Stimulated activated CD4-positive, alpha-beta T cell treated with anti-CD3 and anti-CD28 coated beads, TNF-alpha, amount 100 ng/mL, for 24 hours (primary cell): ENCODE results near the gene TAOK1.

Source experiments
- DNase-seq, 3 experiments: peaks; one replicate each; pipeline ENCODE4 v3.0.0-alpha.2; 2020; ENCODE audit warnings: low read depth in 3 of 3

TAOK1 gene

DNA sequence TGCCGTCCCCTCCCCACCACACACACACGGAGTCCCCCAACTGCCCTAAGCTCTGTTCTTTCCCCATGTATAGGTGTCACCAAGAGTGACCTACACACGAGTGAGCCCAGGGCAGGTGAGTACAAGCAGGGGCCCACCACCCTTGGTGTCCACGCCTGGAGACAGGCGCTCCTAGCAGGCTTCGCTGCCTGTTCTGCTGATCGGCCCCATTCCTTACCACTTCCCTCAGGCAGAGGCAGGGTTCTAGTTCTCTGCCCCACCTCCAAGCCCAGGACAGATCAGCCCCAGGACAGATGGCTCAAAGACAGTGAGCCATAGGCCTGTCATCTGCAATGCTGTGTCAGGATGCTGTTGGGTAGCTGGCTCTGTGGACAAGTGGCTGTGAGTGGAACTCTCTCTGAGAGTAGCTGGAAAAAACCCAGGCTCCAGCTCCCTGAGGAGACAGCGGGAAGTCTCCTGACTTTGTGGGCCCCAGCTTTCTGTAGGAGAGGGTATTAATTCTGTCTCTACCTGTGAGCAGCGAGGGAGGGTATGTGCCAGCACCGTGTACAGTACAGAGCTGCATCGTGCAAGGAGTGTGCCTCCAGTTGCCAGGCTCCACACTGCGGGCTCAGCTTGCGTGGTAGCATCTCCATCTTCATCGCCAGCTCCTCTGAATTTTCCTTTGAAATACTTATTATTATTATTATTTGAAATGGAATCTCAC, 179.2 kb downstream of the TAOK1 start:
- DNase-seq, result no peak

DNA sequence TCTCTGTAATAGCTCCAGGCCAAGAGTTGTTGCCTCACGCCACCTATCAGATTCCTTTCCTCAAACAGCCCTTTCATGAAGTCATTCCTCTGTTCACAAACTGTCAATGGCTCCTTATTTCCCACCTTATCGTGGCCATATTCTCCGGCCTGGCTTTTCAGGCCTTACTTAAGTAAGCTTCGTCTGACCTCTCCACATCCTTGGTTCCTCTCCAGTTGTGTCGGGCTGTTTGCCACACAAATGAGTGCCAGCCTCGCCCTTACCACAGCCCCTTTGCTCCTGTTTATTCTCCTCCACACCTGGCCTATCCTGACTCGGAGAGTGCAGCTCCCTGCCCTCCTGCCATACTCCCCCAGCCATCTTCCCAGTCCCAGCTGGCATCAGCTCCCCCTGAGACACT, 180.4 kb downstream of the TAOK1 start:
- no peak for DNase-seq

DNA sequence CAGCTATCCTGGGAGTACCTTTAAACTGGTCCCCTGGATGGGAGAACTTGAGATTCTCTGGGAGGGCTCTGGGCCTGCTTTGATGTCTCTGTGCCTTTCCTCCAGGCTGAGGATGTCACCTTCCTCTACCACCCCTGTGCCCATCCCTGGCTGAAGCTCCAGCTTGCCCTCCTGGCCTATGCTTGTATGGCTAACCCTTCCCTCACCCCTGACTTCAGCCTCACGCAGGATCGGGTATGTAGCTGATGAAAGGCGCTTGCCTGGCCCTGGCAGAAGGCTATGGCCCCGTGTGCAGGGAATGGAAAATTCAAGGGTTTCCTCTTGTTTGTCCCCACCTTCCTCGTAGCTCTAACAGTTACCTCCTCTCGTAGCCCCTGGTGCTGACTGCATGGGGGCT, 181.3 kb downstream of the TAOK1 start:
- no peak for DNase-seq

DNA sequence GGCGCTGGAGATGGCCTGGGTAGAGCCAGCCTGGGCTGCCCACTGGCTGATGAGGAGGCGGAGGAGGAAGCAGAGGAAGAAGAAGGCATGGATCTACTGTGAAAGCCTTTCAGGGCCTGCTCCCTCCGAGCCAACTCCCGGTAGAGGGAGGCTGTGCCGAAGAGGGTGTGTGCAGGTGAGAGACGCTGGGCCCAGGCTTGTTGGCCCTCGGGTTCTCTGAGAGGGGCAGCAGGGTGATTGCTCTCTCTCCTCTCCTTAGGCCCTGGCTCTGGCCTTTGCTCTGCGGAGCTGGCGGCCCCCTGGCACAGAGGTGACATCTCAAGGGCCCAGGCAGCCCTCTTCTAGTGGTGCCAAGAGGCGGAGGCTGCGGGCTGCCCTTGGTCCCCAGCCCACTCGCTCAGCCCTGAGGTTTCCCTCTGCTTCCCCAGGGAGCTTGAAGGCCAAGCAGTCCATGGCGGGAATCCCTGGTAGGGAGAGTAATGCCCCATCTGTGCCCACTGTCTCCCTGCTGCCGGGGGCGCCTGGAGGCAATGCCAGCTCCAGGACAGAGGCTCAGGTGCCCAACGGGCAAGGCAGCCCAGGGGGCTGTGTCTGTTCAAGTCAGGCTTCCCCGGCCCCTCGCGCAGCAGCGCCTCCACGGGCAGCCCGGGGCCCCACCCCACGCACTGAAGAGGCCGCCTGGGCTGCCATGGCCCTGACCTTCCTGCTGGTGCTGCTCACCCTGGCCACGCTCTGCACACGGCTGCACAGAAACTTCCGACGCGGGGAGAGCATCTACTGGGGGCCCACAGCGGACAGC, 181.9 kb downstream of the TAOK1 start:
- no peak for DNase-seq

DNA sequence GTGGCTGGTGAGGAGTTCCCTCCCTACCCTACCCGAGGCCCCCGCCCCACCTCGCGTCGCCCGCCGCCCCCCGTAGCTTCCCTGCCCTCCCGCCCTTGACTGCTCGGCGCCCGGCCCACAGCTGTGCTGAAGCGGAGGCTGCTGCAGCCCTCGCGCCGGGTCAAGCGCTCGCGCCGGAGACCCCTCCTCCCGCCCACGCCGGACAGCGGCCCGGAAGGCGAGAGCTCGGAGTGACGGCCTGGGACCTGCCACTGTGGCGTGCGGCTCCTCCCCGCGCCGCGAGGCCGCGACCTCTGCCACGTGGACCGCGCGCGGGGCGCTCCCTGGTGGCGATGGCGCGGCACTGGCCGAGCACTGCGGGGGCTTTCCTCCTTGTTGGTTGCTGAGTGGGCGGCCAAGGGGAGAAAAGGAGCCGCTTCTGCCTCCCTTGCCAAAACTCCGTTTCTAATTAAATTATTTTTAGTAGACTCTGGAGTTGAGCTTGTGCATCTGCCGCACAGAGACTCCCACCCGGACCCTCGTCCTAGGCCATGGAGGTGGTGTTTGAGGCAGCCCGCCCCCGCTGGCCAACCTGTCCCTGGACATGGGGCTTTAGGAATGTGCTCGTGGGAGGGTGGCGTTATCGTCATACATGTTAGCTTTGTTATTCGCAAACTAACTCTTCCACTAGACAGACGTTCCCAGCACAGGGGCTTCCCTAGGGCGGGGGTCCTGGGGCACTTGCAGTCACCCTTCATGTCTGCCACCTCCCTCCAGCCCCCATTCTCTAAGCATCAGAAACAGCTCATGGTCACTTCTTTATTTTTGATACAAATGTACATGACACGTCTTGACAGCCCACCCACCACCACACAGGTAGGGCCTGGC, 182.8 kb downstream of the TAOK1 start:
- peak in 1 of 3 experiments; percentile 65 for DNase-seq

DNA sequence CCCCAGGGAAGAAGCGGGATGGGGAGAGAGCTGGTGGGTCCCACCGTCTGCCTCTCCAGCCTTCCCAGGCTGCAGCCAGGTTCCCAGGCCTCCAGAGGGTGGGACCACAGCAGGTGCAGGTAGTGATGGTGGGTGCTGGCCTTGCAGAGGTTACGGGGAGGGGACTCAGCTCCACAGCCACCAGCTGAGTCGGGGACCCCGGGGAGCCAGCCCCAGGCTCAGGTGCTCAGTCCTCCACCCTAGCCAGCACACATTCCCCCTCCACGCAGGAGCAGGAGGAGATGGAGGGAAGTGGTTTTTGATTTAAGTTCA, 183.4 kb downstream of the TAOK1 start:
- DNase-seq, result no peak

DNA sequence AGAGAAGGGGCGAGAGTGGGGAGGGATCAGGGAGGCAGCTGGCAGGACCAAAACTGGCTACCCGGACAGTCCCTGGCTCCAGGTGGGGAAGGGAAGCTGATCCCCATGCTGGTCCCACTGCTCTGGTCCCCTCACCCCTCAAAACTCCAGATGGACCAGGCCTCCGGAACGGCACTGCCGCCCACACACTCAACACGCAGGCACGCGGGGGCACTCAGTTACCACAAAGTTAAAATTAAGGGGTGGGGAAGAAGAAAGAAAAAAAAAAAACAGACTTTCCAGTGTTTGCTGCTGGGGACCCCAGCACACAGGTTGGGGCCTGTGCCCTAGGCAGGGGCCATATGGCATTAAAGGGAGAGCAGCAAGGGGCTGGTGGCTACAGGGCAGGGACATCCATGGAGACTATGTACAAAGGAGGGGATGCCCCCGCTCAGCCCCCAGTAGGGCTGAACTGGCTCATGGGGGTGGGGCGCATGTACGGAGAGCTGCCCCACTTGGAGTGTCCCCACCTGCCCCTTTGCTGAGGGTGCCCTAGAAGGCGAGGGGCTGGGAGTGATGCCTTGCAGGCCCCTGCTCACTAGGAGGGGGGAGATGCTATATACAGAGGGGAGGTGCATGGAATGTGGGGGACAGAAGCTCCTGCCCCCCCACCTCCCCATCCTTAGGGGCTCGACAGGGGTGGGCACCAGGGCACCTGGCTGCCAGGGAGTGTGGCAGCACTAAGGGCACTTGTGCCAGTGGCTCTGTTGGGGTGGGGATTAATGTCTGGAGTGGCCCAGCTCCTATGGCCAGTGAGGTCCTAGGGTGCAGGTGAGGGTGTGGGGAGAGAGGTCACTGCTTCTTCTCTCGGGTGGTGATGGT, 183.9 kb downstream of the TAOK1 start:
- DNase-seq, result no peak

DNA sequence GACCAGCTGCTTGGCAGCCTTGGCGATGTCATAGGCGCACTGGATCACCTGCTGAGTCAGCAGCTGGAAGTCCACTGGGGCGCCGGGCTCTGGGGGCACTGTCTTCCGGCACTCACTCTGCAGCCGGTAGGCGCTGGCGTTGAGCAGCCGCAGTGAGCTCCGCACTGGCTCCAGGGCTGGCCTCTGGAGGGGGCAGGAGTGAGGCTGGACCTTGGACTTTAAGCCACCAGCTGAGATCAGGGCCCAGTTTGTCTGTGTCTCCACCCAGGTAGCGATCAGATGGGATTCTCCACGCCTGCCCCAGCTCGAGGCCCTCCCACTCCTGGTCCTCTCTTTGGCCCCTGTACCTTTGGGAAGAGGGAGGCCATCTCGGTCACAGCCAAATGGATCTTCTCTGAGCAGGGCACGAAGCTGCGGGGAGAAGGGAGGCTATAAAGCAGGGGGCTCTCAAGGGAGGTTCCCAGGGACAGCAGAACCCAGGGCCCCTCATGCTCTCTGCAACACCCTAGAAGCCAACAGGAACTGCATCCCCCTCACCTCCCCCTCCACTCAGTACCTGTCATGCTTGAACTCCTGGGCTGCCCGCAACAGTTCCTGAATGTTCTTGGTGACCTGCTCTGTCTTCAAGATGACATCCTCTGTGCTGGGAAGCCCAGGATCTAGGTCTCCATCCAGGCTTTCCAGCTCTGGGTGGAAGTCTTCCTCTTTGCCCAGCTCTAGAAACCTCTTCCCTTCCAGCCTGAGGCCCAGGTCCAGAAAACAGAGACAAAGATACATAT, 184.8 kb downstream of the TAOK1 start:
- DNase-seq, result no peak

DNA sequence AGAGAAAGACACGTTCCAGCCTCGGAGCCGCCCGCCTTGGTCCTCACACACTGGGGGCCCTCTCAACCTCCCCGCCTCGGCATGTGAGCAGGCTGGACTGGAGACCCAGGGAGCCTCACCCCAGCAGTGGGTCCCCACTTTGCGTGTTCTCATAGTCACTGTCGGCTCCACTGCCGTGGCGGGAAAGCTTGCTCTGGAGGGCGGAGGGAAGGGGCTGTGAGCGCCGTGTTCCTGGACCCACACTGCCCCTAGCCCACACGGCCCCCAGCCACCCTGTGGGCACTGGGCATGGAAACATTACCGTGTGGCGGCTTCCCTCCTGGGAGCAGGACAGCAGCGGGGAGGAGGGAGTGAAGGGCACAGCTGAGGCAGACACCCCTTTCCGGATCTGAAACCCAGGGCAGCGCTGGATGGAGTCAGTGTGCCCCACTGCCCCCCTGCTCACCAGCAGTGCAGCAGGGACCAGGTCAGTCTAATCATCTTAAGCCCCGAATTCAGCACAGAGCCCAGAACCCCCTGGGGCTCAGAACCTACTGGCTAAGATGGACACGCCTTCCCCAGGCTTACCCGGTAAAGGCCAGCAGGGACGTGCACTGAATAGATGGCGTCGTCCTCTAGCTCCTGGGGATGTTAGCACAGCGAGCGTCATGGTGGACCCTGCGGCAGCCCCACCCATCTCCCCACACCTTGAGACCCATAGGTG, 185.5 kb downstream of the TAOK1 start:
- DNase-seq, result no peak

DNA sequence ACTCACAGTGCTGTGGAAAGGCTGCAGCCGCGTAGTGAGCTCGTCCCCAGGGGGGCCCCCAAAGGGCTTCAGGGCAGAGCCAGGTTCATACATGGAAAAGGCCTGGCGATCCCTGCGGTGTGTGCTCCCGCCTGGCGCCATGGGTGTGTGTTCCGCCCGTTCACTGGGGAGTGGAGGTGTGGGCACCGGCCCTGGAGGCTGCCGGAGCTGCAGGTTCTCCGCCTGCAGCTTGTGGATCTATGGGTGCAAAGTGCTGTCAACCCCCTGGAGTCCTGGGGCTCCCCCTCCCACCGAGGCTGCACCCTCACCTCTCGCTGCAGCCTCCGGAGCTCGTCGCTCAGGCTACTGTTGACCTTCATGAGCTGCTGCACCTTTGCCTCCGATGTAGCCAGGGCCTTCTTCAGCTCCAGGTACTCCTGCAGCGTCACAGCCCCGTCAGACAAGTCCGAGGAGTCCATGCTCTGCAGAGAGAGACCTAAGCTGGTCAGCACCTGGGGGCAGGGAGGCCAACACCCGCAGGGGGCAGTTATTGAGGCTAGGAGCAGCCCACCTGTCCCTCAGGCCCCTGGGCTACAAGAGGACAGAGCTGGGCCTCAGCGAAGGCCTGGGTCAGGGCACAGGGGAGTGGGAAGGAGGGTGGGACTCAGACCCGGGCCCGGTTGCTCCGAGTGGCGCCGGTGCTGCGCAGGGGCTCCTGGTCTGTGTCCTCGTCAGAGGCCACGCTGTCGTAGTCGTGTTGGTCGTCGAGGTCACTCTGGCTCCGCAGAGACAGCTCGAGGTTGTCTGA, 186.2 kb downstream of the TAOK1 start:
- DNase-seq, result no peak

DNA sequence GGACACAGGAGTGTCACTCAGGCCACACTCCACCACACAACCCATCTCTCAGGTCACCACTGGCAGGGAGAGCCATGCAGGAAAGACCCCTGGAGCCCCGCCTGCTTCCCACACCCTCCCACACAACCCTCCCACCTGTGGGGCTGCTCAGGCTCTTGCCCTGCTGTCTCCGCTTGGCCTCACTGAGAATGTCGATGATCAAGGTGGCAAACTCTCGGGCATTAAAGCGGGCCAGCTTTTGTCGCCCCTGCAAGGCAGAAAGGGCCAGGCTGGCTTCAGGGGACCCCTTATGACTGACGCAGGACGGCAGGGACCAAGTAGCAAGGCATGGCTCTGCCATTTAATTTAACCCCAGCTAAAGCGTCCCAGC, 186.8 kb downstream of the TAOK1 start:
- DNase-seq, result no peak

DNA sequence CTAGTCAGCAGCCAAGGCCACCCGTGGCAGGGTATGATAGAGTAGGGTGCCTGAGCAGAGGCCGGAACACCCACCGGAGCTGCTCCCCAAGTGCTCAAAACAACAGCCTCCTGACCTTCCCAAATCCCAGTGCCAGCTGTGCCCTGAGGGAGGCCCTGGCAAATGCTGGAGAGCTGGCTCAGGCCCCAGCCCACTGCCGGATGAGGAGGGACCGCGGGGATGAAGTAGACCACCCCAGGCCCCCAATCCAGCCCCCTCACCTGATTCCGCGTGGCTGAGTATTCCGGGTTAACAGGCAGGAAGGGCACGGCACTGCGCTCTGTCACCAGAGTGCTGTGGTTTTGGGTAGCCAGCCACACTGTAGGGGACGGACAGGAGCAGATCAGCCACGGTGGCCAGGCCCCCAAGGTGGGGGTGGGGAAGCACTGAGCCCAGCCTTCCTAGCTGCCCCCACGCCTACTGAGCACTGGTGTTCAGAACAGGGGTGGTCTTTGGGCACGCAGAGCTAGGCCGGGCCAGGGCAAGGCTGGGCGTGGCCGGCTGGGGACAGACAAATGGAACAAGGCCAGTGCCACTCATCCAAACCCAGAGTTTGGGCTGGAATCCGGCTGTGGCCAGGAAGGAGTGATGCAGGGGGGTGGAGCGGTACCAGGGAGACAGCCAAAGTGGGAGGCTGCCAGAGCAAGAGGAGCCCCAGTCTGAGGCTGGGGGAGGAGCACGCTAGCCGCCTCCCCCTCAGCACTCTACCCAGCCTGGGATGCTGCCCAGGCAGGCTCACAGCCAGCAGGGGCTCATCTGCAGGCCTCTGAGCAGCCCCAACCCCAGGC, 187.4 kb downstream of the TAOK1 start:
- no peak for DNase-seq

DNA sequence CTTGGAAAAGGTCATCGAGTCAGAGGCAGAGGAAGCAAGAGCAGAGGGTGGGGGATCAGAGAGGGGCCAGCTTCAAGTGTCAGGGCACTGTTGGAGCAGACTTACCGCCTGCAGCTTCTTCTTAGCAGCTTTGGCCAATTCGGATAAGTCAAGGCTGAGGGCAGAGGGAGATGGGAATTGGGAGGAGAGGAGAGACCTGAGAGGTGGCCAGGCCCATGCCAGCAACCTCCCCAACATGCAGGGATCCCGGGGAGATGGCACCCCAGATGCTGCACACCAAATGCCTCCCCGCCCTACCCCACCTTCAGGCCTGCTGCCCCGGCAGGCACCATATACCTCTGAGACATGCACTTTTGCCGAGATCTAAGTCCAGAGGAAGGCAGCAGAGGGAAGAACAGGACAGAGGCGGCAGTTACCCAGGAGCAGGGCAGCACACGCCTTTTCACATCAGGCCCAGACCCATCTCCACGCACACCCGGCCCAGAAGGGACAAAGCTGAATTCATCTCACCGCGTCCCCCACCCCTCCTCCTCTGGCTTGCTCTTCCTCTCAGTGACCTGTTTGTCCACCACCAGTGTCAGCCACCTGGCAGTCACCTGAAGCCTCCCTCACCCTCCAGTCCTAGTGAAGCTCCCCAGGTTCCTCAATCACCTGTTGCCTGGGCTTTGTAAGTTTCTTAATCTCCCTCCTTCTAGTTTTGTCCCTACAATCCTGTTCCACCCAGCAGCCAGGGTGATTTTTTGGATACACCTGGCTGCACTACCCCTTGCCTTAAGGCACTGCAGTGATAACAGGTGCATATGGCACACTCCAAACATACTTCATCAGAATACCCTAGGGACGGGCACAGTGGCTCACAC, 188.7 kb downstream of the TAOK1 start:
- DNase-seq, result no peak

DNA sequence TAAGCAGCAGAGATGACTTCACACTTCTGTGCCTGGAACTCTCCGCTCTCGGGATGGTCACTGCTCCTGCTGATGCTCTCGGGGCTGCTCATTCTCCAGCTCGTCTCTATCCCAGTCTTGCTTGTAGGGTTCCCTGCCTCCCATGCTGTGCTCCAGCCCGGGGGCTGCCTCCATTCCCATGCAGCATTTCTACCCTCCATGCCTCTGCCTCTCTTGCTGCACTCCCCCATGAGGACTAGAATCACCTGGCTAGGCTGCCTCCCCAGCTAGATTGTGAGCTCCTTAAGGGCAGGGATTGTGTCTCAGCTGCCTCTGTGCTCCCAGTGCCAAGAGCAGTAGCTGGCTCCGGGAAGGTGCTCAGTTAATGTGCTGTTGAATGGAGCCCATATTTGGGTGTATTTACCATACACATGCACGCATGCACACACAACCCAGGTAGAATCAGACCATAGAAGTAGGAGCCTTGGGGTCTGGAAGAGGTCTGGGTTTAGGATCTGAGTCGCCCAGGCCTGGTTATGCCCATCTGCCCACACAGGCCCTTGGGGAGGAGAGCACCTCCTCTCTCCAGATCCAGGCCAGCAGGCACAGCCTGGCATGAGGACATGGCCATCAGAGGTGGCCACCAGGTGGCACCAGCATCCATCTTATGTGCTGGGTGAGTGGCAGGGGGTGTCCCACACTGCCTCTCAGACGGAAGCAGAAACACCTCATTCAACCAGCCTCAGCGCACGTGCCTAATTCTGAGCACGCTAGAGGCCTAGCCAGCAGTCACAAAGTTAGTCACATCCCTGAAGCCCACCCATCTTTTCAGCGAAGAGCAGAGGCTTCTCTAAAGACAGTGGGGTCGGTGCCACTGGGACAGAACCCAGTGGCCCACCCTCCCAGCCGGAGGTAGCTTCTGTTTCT, 190.0 kb downstream of the TAOK1 start:
- DNase-seq, result peak; percentile 79 to 90 (median 85)

DNA sequence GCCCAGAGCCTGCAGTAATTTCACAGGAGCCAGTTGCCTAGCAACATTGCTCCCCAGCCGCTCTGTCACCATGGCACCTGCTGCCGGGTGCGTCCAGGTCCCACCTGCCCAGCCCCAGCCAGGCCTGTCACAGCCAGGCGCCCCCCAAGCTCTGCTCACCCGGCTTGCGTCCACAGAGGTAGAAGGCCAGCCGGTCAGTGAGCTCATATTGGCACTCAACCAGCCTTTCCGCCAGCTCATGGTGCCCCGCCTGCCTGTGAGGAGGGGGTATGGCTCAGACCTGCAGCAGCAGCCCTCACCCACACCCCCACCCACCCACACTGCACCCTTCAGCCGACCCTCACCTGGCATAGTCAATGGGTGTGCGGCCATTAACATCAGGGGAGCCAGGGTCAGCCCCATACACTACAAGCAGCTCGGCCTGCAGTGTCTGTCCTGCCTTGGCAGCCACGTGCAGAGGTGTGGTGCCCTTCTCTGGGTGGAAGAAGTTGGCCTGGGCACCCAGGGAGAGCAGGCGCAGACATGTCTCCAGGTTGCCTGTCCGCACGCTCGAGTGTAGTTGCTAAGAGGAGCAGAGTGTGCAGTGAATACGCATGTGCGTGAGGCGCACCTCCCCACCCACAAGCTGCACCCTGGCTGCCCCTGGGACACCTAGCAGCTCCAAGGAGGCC, 191.6 kb downstream of the TAOK1 start:
- DNase-seq, result no peak

DNA sequence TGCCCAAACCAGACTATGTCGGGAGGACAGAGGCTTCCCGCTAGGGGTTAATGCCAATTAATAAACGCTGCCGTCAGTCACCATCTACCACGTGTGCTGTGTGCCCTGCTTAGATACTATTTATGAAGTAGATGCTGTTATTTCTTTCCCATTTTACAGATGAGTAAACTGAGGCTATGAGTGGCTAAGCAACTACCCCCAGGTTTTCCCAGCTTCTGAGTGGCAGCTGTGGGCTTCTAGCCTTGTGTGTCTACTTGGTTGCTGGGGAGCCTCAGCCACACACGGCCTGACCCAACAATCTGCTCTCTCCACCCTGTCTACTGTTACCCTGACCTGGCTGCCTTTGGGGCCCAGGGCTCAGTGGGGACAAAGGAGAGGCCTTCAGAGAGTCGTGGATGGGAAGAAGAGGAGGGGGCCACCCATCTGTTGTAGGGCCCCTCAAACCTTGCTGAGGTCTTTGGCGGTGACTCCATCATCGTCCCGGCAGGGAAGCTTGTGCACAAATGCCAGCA, 192.1 kb downstream of the TAOK1 start:
- no peak for DNase-seq
